Lower leg skin (tissue), 3 donors: ENCODE results near the gene CELF1.

Experiments used
- CTCF ChIP-seq, 3 donors: fragments of 450-650 bp; IDR thresholded peaks; one replicate each; pipeline ENCODE4 v1.5.1; 2016; ENCODE audit warnings: antibody characterized with exemption in 3 of 3, mild to moderate bottlenecking in 3 of 3, moderate library complexity in 2 of 3
- POLR2A ChIP-seq, 2 donors: fragments of 450-650 bp; IDR thresholded peaks; one replicate each; pipeline ENCODE4 v1.6.1; 2016 to 2017; ENCODE audit warnings: antibody characterized with exemption in 2 of 2, mild to moderate bottlenecking in 1 of 2, moderate library complexity in 1 of 2

- TF ChIP-seq POLR2A (IDR thresholded peaks at IDR 0.05) (no peak), CTCF (IDR thresholded peaks at IDR 0.05) (no peak)
These were observed 117.2 kb downstream of the CELF1 start for GRCh38 chr11:47435687-47436086.
